Ishikawa (cell line): Measurements from ENCODE around the gene HSD17B10.

Source experiments
- EGR1 ChIP-seq: IDR thresholded peaks from 2 replicates; pipeline ENCODE4 v1.6.1; 2012
- EP300 ChIP-seq: IDR thresholded peaks from 2 replicates; pipeline ENCODE4 v1.6.1; 2012; ENCODE audit warnings: borderline replicate concordance
- MAX ChIP-seq: IDR thresholded peaks from 2 replicates; pipeline ENCODE4 v1.6.1; 2012
- RAD21 ChIP-seq: IDR thresholded peaks from 2 replicates; pipeline ENCODE4 v1.6.1; 2012; ENCODE audit warnings: low read depth
- REST ChIP-seq: IDR thresholded peaks from 2 replicates; pipeline ENCODE4 v1.6.1; 2012; ENCODE audit warnings: low read depth, mild to moderate bottlenecking
- YY1 ChIP-seq: IDR thresholded peaks from 2 replicates; pipeline ENCODE4 v1.6.1; 2012; ENCODE audit warnings: low read depth
- ZBTB7A ChIP-seq: IDR thresholded peaks from 2 replicates; pipeline ENCODE4 v1.6.1; 2012; ENCODE audit warnings: low read depth

- no peak for TF ChIP-seq REST
- TF ChIP-seq MAX: no peak
- TF ChIP-seq YY1: no peak
- TF ChIP-seq EP300: no peak
- TF ChIP-seq EGR1: no peak
- no peak for TF ChIP-seq ZBTB7A
- TF ChIP-seq RAD21: no peak
These were observed 18.6 kb upstream of the HSD17B10 start for GRCh38 chrX:53452812-53453211.
